Keratinocyte (primary cell): Measurements from ENCODE around the gene DIP2C. TPM values are rescaled to one million over a fixed set of nuclear protein-coding genes. Genes with fewer than 3 reads are reported as not detected.

Source experiments
- DNase-seq: peaks from one replicate; pipeline ENCODE4 v3.0.0-alpha.2; 2011; ENCODE audit warnings: low read depth, missing footprints, low spot score
- FAIRE-seq: peaks from 2 replicates; lab custom pipeline; 2011; peaks lifted over from hg19 to GRCh38; lab: Jason Lieb, UNC
- H2AFZ ChIP-seq: 2 replicates; pipeline ENCODE4 v1.6.0; 2012; ENCODE audit warnings: low read length, control low read depth, inconsistent platforms; ENCODE audit not compliant: control insufficient read depth
- H3K27ac ChIP-seq: 2 replicates; pipeline ENCODE4 v1.5.1; 2011; ENCODE audit warnings: low read length; ENCODE audit not compliant: control insufficient read depth, insufficient read depth
- H3K27me3 ChIP-seq: 3 replicates; pipeline ENCODE4 v1.6.0; 2011; ENCODE audit warnings: low read length; ENCODE audit not compliant: control insufficient read depth, insufficient read depth; ENCODE audit errors: extremely low read depth
- H3K36me3 ChIP-seq, 2 experiments: 2 replicates in 1 of 2; 3 replicates in 1 of 2; pipeline ENCODE4 v1.5.1; 2011; ENCODE audit warnings: low read length in 2 of 2, mild to moderate bottlenecking in 1 of 2; ENCODE audit not compliant: control insufficient read depth in 2 of 2, insufficient read depth in 2 of 2; ENCODE audit errors: extremely low read depth in 1 of 2
- H3K4me1 ChIP-seq: 3 replicates; pipeline ENCODE4 v1.5.1; 2011; ENCODE audit warnings: low read length; ENCODE audit not compliant: control insufficient read depth, insufficient read depth; ENCODE audit errors: extremely low read depth
- H3K4me2 ChIP-seq: 3 replicates; pipeline ENCODE4 v1.6.0; 2011; ENCODE audit warnings: low read depth, low read length; ENCODE audit not compliant: control insufficient read depth, insufficient read depth; ENCODE audit errors: extremely low read depth
- H3K4me3 ChIP-seq, 3 experiments: fragments of 200-600 bp in 1 of 3; sonication (generic) in 1 of 3; 2 replicates in 2 of 3; 3 replicates in 1 of 3; pipeline ENCODE4 v1.5.1; 2011 to 2016; ENCODE audit warnings: low read length in 3 of 3, mild to moderate bottlenecking in 3 of 3, control low read depth in 2 of 3, inconsistent platforms in 1 of 3, low read depth in 1 of 3, mixed read lengths in 1 of 3, mixed run types in 1 of 3, moderate library complexity in 1 of 3; ENCODE audit not compliant: control insufficient read depth in 2 of 3, insufficient read depth in 2 of 3; ENCODE audit errors: extremely low read depth in 1 of 3
- H3K79me2 ChIP-seq: 2 replicates; pipeline ENCODE4 v1.6.0; 2012; ENCODE audit warnings: low read length; ENCODE audit not compliant: control insufficient read depth, insufficient read depth
- H3K9ac ChIP-seq: 3 replicates; pipeline ENCODE4 v1.6.0; 2011; ENCODE audit warnings: low read length; ENCODE audit not compliant: control insufficient read depth, insufficient read depth; ENCODE audit errors: extremely low read depth
- H3K9me1 ChIP-seq: 3 replicates; pipeline ENCODE4 v1.6.0; 2011; ENCODE audit warnings: low read length; ENCODE audit not compliant: control insufficient read depth, insufficient read depth; ENCODE audit errors: extremely low read depth
- H3K9me3 ChIP-seq: 2 replicates; pipeline ENCODE4 v1.5.1; 2012; ENCODE audit warnings: low read depth, low read length; ENCODE audit not compliant: control insufficient read depth
- H4K20me1 ChIP-seq: 3 replicates; pipeline ENCODE4 v1.6.0; 2011; ENCODE audit warnings: low read length; ENCODE audit not compliant: control insufficient read depth, insufficient read depth; ENCODE audit errors: extremely low read depth
- CTCF ChIP-seq, 3 experiments: IDR thresholded peaks in 1 of 3; conservative IDR thresholded peaks in 1 of 3; optimal IDR thresholded peaks in 1 of 3; 2 replicates in 2 of 3; 3 replicates in 1 of 3; pipeline versions ENCODE3 to v1.5.1; 2011; ENCODE audit warnings: low read length in 3 of 3, mild to moderate bottlenecking in 3 of 3, moderate library complexity in 2 of 3, control low read depth in 1 of 3, inconsistent platforms in 1 of 3; ENCODE audit not compliant: insufficient read depth in 2 of 3; ENCODE audit errors: extremely low read depth in 1 of 3
- EZH2 ChIP-seq: IDR thresholded peaks from one replicate; pipeline ENCODE4 v1.6.1; 2012; ENCODE audit warnings: inconsistent platforms, mild to moderate bottlenecking, low read length, moderate library complexity
- dilution Hi-C: fragments of 300-500 bp; cut with MboI; formaldehyde crosslinking; loops from one replicate; pipeline ENCODE4 v1.7.0; 2020; ENCODE audit warnings: low sequenced_read_pairs; ENCODE audit not compliant: extremely low pct_ligation_motif_present
- polyA plus RNA-seq, 5 experiments: library from polyadenylated mRNA; depleted of rRNA in 3 of 5; stranded (reverse) in 3 of 5; stranded (forward) in 1 of 5; unstranded in 1 of 5; fragments of >200 nt; gene quantifications; 1 replicate in 1 of 5; 2 replicates in 3 of 5; 3 replicates in 1 of 5; pipeline versions ENCODE4 v1.2.1 to v1.2.3, GENCODE V29; 2011 to 2012; ENCODE audit warnings: missing spikeins in 2 of 5, low read depth in 1 of 5, low replicate concordance in 1 of 5

DIP2C gene
- polyA plus RNA-seq, 1 donor (not counting 4 experiments of a cell fraction or from before 2014, with no cell fraction given): 1.3 TPM

- no peaks in the 10 kb centered on the region for H3K27me3 ChIP-seq
- no peak for FAIRE-seq
Measured at GRCh38 chr10:405648-406047, 283.8 kb downstream of the DIP2C start.

GRCh38 chr10:404991-405390, 284.5 kb downstream of the DIP2C start:
- Histone ChIP-seq H3K9me1 (no peaks in the 10 kb centered on the region), H3K36me3 (no peaks in the 10 kb centered on the region), H3K9ac (no peak overlapping the region), H4K20me1 (no peaks in the 10 kb centered on the region), H3K27ac (no peak overlapping the region), H2AFZ (no peak overlapping the region), H3K4me1 (no peaks in the 10 kb centered on the region), H3K4me2 (no peak overlapping the region), H3K4me3 (no peak overlapping the region), H3K79me2 (no peaks in the 10 kb centered on the region), H3K27me3 (no peaks in the 10 kb centered on the region), H3K9me3 (no peaks in the 10 kb centered on the region)
- dilution Hi-C loops: no loop called here
- no peak for FAIRE-seq
- TF ChIP-seq EZH2 (no peak), CTCF (optimal IDR thresholded peaks at IDR 0.05 in 1 of 3, IDR thresholded peaks at IDR 0.05 in 1 of 3, conservative IDR thresholded peaks at IDR 0.05 in 1 of 3; ENCODE audit: extremely low read depth in 1 of 3, insufficient read depth in 2 of 3, low read length in 3 of 3) (no peak)
- no peak for DNase-seq

More at GRCh38 chr10:405648-406047, 283.8 kb downstream of the DIP2C start:
- no peaks in the 10 kb centered on the region for H3K79me2 ChIP-seq
- dilution Hi-C loops: no loop called here
- H4K20me1 ChIP-seq: no peaks in the 10 kb centered on the region
- no peak overlapping the region for H3K4me3 ChIP-seq
- H3K4me1 ChIP-seq: no peaks in the 10 kb centered on the region
- H3K4me2 ChIP-seq: no peak overlapping the region
- no peaks in the 10 kb centered on the region for H3K9me3 ChIP-seq
- no peaks in the 10 kb centered on the region for H3K36me3 ChIP-seq
- H3K9me1 ChIP-seq: no peaks in the 10 kb centered on the region
- DNase-seq: no peak
- H3K9ac ChIP-seq: no peak overlapping the region
- TF ChIP-seq CTCF (optimal IDR thresholded peaks at IDR 0.05 in 1 of 3, IDR thresholded peaks at IDR 0.05 in 1 of 3, conservative IDR thresholded peaks at IDR 0.05 in 1 of 3; ENCODE audit: extremely low read depth in 1 of 3, insufficient read depth in 2 of 3, low read length in 3 of 3) (no peak), EZH2 (no peak)
- no peak overlapping the region for H3K27ac ChIP-seq
- H2AFZ ChIP-seq: no peak overlapping the region
